ENCODE results near the gene RNF20. TPM values are rescaled to one million over a fixed set of nuclear protein-coding genes. Genes with fewer than 3 reads are reported as not detected.

The RNF20 gene
- total RNA-seq, 1 donor from 2014 or later, result 37.0 TPM

- DNase-seq (ENCODE audit: low spot score), result peak; percentile 72
- Histone ChIP-seq H3K9me3 (ENCODE audit: low read depth) (no peaks in the 10 kb centered on the region), H3K79me2 (ENCODE audit: low read depth) (no peaks in the 10 kb centered on the region), H3K9ac (no peak overlapping the region), H3K4me2 (no peak overlapping the region), H3K4me3 (no peak overlapping the region), H3K27me3 (no peaks in the 10 kb centered on the region), H3K27ac (no peak overlapping the region), H3K4me1 (no peaks in the 10 kb centered on the region), H2AFZ (replicated peaks) (peak overlapping the region; percentile 71), H3K36me3 (no peaks in the 10 kb centered on the region), H4K20me1 (ENCODE audit: low read depth) (no peaks in the 10 kb centered on the region), H3F3A (ENCODE audit: low read depth) (no peaks in the 10 kb centered on the region)
- Mint-ChIP-seq H3K27ac (no peak overlapping the region), H3K36me3 (no peaks in the 10 kb centered on the region), H3K4me3 (no peak overlapping the region), H3K9me3 (no peaks in the 10 kb centered on the region), H3K27me3 (ENCODE audit: insufficient read depth, low read depth) (peaks cover 3% of the 10 kb centered on the region), H3K4me1 (peaks cover 7% of the 10 kb centered on the region)
- no peak for TF ChIP-seq EZH2phosphoT487 (IDR thresholded peaks at IDR 0.05)
- TF ChIP-seq CTCF (IDR thresholded peaks at IDR 0.05), result peak; percentile 78
These were observed 68.5 kb downstream of the RNF20 start for GRCh38 chr9:101601904-101602765.

GRCh38 chr9:101604296-101604695, 70.6 kb downstream of the RNF20 start:
- H3K27me3 Mint-ChIP-seq (ENCODE audit: insufficient read depth, low read depth), result peaks cover 3% of the 10 kb centered on the region
- H3K27me3 ChIP-seq, result no peaks in the 10 kb centered on the region
- H2AFZ ChIP-seq (replicated peaks), result no peak overlapping the region

GRCh38 chr9:101605547-101605946, 71.9 kb downstream of the RNF20 start:
- Histone ChIP-seq H3K27ac (no peak overlapping the region), H3K36me3 (no peaks in the 10 kb centered on the region), H3F3A (ENCODE audit: low read depth) (no peaks in the 10 kb centered on the region), H3K9me3 (ENCODE audit: low read depth) (no peaks in the 10 kb centered on the region), H3K9ac (no peak overlapping the region), H4K20me1 (ENCODE audit: low read depth) (no peaks in the 10 kb centered on the region), H2AFZ (replicated peaks) (no peak overlapping the region), H3K4me3 (no peak overlapping the region), H3K4me2 (no peak overlapping the region), H3K27me3 (no peaks in the 10 kb centered on the region), H3K4me1 (no peaks in the 10 kb centered on the region), H3K79me2 (ENCODE audit: low read depth) (no peaks in the 10 kb centered on the region)
- peaks cover 15% of the 10 kb centered on the region for H3K4me1 Mint-ChIP-seq
- H3K27ac Mint-ChIP-seq, result no peak overlapping the region
- no peaks in the 10 kb centered on the region for H3K9me3 Mint-ChIP-seq
- H3K4me3 Mint-ChIP-seq, result no peak overlapping the region
- no peak for DNase-seq (ENCODE audit: low spot score)
- TF ChIP-seq EZH2 (IDR thresholded peaks at IDR 0.05) (no peak), CTCF (IDR thresholded peaks at IDR 0.05) (no peak), EZH2phosphoT487 (IDR thresholded peaks at IDR 0.05) (no peak)
- H3K36me3 Mint-ChIP-seq, result no peaks in the 10 kb centered on the region
- H3K27me3 Mint-ChIP-seq (ENCODE audit: insufficient read depth, low read depth), result peaks cover 2% of the 10 kb centered on the region

More at GRCh38 chr9:101604296-101604695, 70.6 kb downstream of the RNF20 start:
- Histone ChIP-seq H3K9me3 (ENCODE audit: low read depth) (no peaks in the 10 kb centered on the region), H3K79me2 (ENCODE audit: low read depth) (no peaks in the 10 kb centered on the region), H3F3A (ENCODE audit: low read depth) (no peaks in the 10 kb centered on the region), H4K20me1 (ENCODE audit: low read depth) (no peaks in the 10 kb centered on the region), H3K4me1 (no peaks in the 10 kb centered on the region), H3K27ac (no peak overlapping the region), H3K4me3 (no peak overlapping the region), H3K36me3 (no peaks in the 10 kb centered on the region), H3K9ac (no peak overlapping the region), H3K4me2 (no peak overlapping the region)
- peaks cover 15% of the 10 kb centered on the region for H3K4me1 Mint-ChIP-seq
- H3K36me3 Mint-ChIP-seq, result no peaks in the 10 kb centered on the region
- no peak overlapping the region for H3K4me3 Mint-ChIP-seq
- DNase-seq (ENCODE audit: low spot score), result no peak
- no peaks in the 10 kb centered on the region for H3K9me3 Mint-ChIP-seq
- H3K27ac Mint-ChIP-seq, result no peak overlapping the region
- TF ChIP-seq CTCF (IDR thresholded peaks at IDR 0.05) (no peak), EZH2phosphoT487 (IDR thresholded peaks at IDR 0.05) (no peak), EZH2 (IDR thresholded peaks at IDR 0.05) (no peak)

Small RNA genes lying within 50 kb of the gene (small RNA-seq; reads per million reads assigned to genes)
- not detected for gene AL353621.1

Other genes with a start within 250 kb of the RNF20 start
- gene BAAT, start 148.8 kb upstream of the RNF20 start, total RNA-seq (ENCODE audit: low replicate concordance), result 0.09 and 0.15 TPM in 2 replicates
- 28.2 and 42.7 TPM in 2 replicates for gene MRPL50, start 135.2 kb upstream of the RNF20 start, total RNA-seq (ENCODE audit: low replicate concordance)
- gene ZNF189, start 135.0 kb upstream of the RNF20 start, total RNA-seq (ENCODE audit: low replicate concordance), result 25.9 and 40.2 TPM in 2 replicates
- not detected in 2 replicates for gene ALDOB, start 98.1 kb upstream of the RNF20 start, total RNA-seq (ENCODE audit: low replicate concordance)
- not detected in 2 replicates for gene PPP3R2, start 61.1 kb downstream of the RNF20 start, total RNA-seq (ENCODE audit: low replicate concordance)
- gene GRIN3A, start 204.8 kb downstream of the RNF20 start, total RNA-seq (ENCODE audit: low replicate concordance), result not detected in 2 replicates

All from neural progenitor cell (in vitro differentiated cells).